NCI-H1092 treated with DMSO at 0.1 percent for 48 hours (cell line): ENCODE data around the gene MDH1.
A peak's percentile ranks its signal among the peaks of the same experiment; 100 is the strongest.
"Not testable (repeated sequence)": the region's sequence is repeated elsewhere in the genome, so short reads cannot be mapped to it uniquely, and the experiment has no call there.

ENCODE experiments used
- DNase-seq: peaks from one replicate; lab custom pipeline; 2025; lab: John Stamatoyannopoulos, UW

Gene MDH1

DNA sequence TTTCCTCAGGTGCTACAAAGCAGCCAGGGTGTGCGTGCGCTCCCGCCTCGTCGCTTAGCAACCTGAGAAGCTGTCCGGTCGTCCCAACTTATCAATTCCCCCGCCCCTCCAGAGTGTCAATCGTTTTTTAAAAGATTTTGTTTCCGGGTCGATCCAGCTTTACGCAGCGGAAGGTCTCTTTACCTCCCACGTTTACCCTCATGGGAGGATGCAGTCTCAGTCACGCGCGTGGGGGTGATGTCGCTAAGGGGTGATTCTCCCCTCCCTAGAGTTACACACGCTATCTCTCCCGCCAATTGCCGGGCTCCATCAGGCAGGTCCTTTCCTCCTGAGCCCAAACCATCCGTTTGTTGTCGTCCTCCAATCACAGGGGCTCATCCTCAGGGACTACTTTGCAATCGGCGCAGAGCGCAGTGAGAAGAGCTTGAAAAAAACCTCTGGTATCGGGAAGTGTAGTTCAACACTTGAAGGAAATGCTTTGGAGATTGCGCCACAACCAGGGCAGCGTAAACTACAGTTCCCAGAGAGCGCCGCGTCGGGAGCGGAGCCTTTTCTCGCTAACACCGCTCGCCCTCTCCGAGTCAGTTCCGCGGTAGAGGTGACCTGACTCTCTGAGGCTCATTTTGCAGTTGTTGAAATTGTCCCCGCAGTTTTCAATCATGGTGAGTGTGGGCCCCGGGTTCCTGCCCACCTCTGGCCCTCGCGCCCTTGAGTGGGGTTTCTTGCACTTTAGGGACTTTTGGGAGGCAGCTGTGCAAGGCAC, at the start of gene MDH1, which contains the start of gene WDPCP:
TSS of gene MDH1 (plus strand) at position 579 of the 763 bp plus-strand sequence. CDS start at position 660, 81 bp downstream.
TSS of gene WDPCP (minus strand) at position 93 of the 763 bp plus-strand sequence. CDS start 206 bp downstream, outside the sequence.
- peak; percentile 98 for DNase-seq

DNA sequence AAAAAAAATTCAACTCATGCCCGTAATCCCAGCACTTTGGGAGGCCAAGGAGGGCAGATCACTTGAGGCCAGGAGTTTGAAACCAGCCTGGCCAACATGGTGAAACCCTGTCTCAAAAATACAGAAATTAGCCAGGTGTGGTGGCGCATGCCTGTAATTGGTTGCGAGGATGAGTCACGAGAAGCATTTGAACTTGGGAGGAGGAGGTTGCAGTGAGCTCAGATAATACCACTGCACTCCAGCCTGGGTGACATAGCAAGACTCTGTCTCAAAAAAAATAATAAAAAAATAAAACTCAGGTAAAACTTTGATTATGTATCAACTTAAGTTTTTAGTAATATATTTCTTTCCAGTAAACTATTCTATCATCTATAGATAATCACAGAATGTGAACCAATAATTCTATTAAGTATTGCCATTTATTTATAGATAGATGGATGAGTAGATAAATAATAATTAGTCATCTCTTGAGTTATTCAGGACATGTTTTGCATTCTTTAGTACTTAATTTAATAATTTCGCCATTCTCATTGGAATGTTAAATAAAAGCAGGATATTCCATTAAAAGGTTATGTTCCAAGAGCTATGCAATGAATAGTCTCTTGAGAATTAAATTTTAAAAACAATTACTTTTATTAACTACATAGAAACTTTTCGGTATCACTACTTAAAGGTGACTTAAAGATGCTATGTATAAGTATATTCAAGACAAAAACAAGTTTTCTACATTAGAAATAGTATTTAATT, 49.2 kb upstream of the MDH1 start:
- no peak for DNase-seq

DNA sequence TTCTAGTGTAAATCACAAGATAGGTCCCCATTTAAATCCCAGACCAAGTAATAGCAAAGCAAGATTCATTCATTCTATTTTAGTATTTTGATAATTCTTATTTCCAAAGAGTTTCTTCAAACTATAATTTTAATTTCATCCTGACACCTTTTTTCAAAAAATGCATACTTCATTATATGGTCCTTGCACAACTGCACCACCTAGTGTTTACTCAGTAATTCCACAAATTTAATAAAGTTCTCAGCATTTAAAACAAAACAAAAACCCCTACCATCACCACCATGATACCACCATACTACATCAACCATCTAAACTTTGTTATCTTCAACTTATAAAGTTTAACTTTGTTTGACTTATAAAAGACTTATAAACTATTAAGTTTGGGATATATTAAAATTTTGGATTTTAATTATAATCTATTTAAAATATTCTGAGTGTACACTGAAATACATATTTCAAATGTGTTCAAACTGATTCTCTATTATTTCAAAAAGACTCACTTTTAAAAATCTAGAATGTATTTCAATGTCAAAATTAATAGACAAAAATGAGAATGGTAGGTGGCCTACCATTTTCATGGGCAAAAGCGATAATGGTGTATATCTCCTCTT, 44.6 kb upstream of the MDH1 start:
- peak; percentile 7 for DNase-seq

DNA sequence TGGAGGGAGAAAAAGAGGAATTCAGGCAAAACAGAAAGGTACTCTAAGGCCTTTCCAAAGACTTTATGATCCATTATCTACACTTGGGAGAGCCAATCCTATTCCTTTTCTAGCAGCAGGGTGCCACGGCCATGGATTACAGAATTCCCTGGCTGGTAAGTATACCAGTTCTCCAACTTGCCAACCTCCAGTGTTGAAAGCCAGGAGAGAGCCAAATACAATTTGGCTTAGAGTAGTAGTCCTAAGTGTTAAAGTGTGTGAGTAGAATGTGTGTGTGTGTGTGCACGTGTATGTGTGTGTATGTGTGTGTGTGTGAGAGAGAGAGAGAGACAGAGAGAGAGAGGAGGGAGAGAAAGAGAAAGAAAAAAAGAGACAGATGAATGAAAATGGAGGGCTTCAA, 43.7 kb upstream of the MDH1 start:
- DNase-seq, result no peak

DNA sequence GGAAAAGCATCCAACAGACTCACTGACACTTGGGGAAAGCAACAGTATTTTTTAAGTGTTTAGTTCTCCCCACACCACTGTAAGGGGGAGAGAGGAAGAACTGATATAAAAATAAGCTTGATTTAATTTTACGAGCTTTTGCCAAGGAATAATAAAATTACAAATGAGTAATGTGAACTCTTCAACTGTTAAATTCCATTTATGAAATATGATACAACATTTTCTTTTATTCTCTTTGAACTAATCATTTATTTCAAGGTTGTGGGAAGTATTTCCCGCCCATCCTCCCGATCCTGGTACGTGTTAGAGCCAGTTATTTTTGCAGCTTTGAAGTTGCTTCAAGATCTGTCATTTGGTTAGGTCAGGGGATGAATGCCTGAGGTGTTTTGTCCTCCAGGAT, 35.7 kb upstream of the MDH1 start:
- no peak for DNase-seq

DNA sequence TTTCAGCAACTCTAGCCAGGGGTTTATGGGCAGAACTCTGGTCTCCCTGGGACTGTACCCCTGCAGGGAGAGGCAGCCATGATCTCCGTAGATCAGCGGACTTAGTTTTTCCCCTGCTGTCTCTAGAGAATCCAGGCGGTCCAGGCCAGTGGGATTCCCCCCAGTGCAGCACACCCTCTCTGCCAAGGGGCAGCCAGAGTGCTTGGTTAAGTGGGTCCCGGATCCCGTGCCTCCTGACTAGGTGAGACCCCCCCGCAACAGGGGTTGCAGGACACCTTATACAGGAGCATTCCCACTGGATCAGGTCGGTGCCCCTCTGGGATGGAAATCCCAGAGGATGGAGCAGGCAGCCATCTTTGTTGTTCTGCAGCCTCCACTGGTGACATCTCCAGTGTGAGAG, 33.5 kb upstream of the MDH1 start:
- DNase-seq, result no peak

DNA sequence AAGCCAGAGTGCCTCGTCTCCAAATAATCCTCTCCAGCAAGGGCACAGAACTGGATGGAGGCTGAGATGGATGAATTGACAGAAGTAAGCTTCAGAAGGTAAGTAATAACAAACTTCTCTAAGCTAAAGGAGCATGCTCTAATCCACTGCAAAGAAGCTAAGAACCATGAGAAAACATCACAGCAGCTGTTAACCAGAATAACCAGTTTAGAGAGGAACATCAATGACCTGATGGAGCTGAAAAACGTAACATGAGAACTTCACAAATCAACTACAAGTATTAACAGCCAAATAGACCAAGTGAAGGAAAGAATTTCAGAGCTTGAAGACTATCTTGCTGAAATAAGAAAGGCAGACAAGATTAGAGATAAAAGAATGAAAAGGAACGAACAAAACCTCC, 32.8 kb upstream of the MDH1 start:
- no peak for DNase-seq

DNA sequence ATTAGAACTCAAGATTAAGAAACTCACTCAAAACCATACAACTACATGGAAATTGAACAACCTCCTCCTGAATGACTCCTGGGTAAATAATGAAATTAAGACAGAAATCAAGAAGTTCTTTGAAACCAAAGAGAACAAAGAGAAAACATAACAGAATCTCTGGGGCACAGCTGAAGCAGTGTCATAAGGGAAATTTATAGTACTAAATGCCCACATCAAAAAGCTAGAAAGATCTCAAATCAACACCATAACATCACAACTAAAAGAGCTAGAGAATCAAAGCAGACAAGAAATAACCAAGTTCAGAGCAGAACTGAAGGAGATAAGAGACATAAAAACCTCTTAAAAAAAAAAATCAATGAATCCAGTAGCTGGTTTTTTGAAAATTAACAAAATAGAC, 30.9 kb upstream of the MDH1 start:
- DNase-seq, result not testable (repeated sequence)

DNA sequence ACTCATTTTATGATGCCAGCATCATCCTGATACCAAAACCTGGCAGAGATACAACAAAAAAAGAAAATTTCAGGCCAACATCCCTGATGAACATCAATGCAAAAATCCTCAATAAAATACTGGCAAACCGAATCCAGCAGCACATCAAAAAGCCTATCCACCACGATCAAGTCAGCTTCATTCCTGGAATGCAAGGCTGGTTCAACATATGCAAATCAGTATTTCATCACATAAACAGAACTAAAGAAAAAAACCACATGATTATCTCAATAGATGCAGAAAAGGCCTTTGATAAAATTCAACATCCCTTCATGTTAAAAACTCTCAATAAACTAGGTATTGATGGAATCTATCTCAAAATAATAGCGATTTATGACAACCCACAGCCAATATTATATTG, 29.8 kb upstream of the MDH1 start:
- DNase-seq, result not testable (repeated sequence)

DNA sequence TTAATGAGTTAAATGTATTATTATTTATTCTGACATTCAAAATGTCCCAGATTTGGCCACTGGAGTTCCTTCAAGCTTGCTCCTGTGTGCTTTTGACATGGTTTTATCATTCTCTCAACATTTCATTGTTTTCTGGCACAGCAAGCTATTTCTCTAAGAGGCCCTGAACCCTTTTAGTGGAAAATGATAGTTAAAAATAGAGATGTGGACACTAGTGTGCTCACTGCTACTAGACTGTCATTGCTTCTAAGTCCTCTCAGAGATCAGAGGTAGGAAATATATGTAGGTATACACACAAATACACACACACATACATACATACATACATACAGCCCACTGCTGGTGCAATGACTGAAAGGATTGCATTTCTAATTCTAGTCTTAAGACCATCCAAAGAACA, 26.0 kb upstream of the MDH1 start:
- no peak for DNase-seq

DNA sequence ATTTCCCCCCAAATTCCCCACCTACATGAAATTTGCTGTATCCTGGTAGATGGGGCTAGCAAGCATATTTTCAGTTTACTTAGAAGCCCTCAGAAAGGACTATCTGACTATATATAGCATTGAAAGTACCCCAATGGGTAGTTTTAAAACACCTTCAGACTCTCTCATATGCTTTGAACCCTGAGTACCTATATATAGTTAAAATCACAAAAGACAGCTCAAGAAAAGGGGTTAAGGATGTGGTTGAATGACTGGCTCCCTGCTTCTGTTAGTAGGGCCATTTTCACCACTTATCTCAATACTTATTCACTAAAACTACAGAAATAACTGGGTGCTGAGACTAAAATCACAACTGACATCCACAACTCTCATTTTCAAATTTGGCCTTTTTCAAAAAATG, 19.0 kb upstream of the MDH1 start:
- DNase-seq, result no peak

DNA sequence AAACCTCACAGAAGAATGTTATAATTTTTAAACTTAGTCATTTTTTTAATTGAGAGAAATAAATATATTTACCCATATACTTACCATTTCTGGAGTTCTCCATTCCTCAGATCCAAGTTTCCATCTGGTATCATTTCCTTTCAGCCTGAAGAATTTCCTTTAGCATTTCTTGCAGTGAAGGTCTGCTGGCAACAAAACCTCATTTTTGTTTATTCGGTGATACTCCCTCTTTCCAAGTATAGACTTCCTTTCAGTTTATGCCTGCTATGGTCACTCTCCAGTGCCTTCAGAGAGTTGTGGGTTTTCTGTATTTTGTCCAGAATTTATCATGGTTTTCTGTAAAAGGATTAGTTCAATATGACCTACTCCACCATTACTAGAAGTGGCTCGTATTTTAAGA, 17.5 kb upstream of the MDH1 start:
- DNase-seq, result no peak

DNA sequence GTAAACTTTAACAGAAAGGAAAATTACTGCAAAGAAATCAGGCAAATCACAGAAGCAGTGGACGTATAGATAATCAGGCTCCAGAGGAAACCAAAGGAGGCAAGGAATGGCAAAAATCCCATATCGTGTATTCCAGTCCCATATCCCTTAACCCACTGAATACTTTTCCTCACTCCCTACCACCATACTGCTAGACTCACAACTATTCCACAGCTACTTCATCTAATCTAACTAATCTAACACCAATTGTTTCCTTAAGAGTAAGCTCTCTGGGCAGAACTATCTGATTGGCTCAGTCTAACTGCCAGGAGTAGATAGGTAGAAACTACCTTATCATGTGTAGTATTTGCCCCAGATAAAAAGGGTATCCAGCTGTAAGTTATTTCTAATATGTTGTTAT, 16.8 kb upstream of the MDH1 start:
- no peak for DNase-seq

DNA sequence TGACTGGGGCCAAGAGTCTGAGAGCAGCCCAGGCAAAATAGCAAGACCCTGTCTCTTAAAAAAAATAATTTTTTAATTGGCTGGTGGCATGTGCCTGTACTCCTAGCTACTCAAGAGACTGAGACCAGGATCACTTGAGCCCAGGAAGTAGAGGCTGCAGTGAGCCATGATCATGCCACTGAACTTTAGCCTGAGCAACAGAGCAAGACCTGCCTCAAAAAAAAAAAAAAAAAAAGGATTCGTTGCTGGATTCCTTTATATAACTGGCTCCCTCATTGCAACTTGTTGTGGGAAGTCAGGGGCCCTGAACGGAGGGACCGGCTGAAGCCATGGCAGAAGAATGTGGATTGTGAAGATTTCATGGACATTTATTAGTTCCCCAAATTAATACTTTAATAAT, 15.7 kb upstream of the MDH1 start:
- DNase-seq, result not testable (repeated sequence)

DNA sequence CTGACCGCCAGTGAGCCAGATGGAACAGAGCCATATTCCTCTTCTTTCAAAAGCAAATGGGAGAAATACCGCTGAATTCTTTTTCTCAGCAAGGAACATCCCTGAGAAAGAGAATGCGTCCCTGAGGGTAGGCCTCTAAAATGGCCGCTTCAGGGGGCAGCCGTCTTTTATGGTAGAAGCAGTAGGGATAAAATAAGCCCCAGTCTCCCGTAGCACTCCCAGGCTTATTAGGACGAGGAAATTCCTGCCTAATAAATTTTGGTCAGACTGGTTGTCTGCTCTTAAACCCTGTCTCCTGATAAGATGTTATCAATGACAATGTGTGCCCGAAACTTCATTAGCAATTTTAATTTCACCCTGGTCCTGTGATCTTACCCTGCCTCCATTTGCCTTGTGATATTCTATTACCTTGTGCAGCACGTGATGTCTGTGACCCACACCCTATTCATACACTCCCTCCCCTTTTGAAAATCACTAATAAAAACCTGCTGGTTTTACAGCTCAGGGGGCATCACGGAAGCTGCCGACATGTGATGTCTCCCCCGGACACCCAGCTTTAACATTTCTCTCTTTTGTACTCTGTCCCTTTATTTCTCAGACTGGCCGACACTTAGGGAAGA, 14.9 kb upstream of the MDH1 start:
- DNase-seq, result not testable (repeated sequence)

DNA sequence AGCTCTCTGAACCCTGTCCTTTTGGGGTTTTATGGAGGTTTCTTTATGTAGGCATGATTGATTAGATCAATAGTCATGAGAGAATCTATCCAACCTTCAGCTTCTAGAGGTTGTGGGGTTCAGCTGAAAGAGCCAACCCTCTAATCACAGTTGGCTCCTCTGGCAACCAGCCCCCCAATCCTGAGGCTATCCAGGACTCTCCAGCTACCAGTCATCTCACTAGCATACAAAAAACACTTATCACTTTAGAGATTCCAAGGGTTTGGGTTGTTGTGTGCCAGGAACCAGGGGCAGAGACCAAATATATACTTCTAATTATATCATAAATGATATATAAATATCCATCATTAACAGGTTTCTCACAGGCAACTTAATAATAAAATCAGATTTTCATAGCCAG, 12.2 kb upstream of the MDH1 start:
- no peak for DNase-seq

DNA sequence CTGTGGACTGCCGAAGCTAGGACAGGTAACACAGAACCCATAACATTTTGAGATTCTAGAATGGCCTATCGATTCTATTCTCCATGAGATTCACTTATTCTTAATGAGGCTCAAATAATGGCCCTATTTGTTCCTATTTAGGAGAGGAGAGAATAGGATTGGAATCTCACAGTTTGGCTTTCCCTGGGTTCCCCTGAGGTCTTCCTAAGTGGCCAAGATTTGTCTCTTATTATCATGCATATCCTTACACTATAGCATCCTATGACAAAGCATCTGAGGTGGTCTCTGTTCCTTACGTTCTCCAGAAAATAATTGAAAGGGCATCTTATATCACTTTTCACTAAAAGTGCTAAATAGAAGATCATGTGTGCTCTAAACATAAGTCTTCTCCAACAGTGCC, 10.0 kb upstream of the MDH1 start:
- no peak for DNase-seq

DNA sequence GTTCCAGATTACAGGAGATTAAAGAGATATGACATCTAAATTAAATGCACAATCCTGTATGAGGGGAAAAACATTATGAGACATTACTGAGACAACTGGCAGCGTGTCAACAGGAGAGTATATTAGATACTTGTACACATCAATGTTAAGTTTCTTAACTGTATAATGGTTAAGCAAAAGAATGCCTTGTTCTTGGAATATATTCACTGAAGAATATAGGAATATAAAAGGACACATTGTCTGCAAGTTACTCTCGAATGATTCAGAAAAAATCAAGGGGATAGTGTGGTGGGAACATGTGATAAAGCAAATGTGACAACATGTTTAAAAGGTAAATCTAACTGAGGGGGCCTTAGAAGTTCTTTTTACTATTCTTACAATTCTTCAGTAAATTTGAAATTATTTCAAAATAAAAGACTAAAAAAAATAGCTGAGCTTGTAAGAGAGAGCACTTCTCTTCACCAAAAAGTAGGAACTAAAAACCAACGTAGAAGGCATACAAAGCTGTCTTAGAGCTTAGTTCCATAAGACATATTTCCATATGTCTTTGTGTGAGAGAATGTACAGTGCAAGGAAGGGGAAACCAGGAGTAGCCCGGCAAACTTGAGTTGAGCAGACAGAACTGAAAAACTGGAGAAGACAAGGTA, 8.0 kb upstream of the MDH1 start:
- no peak for DNase-seq

DNA sequence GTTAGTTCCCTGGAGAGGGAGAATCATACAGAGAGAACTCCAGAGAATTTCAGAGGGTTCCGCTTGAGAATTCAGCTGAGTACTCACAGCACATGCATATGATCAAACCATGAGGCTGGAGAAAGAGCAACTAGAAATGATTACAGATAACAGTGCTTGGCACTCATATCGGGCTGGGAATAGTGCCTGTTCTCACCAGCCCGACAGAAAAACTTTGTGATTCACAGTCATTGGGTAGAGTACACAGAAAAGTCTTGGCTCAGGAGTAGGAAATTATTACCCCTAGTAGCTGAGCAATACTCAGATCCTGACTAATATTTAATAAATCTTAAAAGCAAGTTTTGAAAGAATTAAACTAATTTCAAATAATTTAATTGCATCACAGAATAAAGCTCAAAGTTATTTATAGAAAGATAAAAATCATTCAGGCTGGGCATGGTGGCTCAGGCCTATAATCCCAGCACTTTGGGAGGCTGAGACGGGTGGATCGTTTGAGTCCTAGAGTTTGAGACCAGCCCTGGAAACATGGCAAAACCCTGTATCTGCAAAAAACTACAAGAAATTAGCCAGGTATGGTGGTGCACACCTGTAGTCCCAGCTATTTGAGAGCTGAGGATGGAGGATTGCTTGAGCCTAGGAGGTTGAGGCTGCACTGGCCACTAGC, 7.3 kb upstream of the MDH1 start:
- DNase-seq, result no peak

DNA sequence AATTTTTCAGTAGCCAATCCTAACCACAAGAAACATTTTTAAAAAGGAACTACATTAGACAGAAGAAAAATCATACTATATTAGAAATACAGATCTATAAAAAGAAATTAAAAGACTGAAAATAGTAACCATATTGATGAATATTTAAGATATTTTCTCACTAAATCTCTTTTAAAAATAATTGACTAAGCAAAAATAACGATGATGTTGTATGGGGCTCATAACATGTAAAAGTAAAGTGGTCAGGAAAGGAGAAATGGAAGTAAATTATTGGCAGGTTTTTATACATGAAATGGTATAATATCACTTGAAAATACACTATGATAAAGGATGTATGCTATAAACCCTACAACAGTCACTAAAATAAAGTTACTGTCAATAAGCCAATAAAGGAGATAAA, 5.9 kb upstream of the MDH1 start:
- DNase-seq, result no peak

DNA sequence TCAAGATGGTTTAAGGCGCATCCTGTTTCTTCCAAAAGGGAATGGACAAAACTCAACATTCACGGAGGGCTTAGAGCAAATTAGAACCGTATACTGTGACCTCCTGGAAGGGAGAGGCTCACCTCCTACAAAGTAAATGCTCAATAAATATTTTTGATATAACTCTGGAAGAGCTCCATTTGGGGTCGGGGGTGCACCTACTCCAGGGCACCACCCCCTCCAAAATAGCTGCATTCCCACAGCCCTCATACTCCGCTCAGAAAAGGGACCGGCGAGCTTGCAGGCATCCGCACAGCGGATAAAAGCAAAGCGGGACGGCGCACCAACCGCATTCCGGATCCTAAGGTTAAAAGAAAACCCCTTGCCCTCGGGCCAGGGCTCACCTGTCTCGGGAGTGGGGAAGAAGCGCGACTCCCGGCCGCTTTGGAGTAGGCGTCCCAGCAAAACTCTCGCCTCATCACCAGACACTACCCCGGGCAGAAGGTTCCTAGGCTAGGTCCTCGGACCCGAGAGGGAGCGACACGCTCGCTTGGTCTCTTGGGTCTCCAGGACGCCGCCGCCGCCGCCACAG, 864 bp upstream of the MDH1 start:
- no peak for DNase-seq
